Endothelial cell (in vitro differentiated cells): ENCODE measurements around the gene MRPL44. TPM values are rescaled to one million over a fixed set of nuclear protein-coding genes. Genes with fewer than 3 reads are reported as not detected.

Experiments
- DNase-seq: peaks from one replicate; pipeline ENCODE4 v3.0.0; 2021; ENCODE audit warnings: low spot score
- H3K27ac Mint-ChIP-seq: one replicate; pipeline ENCODE4 v1.8.0; 2021; ENCODE audit warnings: mixed read lengths, inconsistent platforms; ENCODE audit not compliant: unreplicated experiment
- H3K27me3 Mint-ChIP-seq: one replicate; pipeline ENCODE4 v1.8.0; 2021; ENCODE audit warnings: mild to moderate bottlenecking, moderate library complexity, mixed read lengths, inconsistent platforms; ENCODE audit not compliant: unreplicated experiment
- H3K36me3 Mint-ChIP-seq: one replicate; pipeline ENCODE4 v1.8.0; 2021; ENCODE audit warnings: mild to moderate bottlenecking, low read depth, mixed read lengths, inconsistent platforms; ENCODE audit not compliant: unreplicated experiment
- H3K4me1 Mint-ChIP-seq: one replicate; pipeline ENCODE4 v1.8.0; 2021; ENCODE audit warnings: mild to moderate bottlenecking, mixed read lengths, inconsistent platforms; ENCODE audit not compliant: unreplicated experiment
- H3K4me3 Mint-ChIP-seq: one replicate; pipeline ENCODE4 v1.8.0; 2021; ENCODE audit warnings: mild to moderate bottlenecking, mixed read lengths, inconsistent platforms; ENCODE audit not compliant: unreplicated experiment
- H3K9me3 Mint-ChIP-seq: one replicate; pipeline ENCODE4 v1.8.0; 2021; ENCODE audit warnings: mixed read lengths, inconsistent platforms; ENCODE audit not compliant: unreplicated experiment
- total RNA-seq: library from RNA; stranded (reverse); fragmentation: NEBNext Ultra II Directional; extraction: Animal tissue kit (Norgen Biotek cat#: 25700); gene quantifications from one replicate; pipeline ENCODE4 v1.2.1, GENCODE V29; 2021; ENCODE audit not compliant: unreplicated experiment
- TF ChIP-seq, protein P1 (sequence below): fragments of 200-600 bp; sonication (generic); IDR thresholded peaks from one replicate; pipeline ENCODE4 v1.5.0; 2021; ENCODE audit warnings: antibody characterized with exemption; ENCODE audit not compliant: unreplicated experiment

MRPL44 gene
- total RNA-seq, 1 donor from 2014 or later: 25.7 TPM

- Mint-ChIP-seq H3K27ac (no peak overlapping the region), H3K4me3 (no peak overlapping the region), H3K27me3 (peaks cover 4% of the 10 kb centered on the region), H3K4me1 (no peaks in the 10 kb centered on the region), H3K36me3 (no peaks in the 10 kb centered on the region), H3K9me3 (no peaks in the 10 kb centered on the region)
- TF ChIP-seq, protein P1, sequence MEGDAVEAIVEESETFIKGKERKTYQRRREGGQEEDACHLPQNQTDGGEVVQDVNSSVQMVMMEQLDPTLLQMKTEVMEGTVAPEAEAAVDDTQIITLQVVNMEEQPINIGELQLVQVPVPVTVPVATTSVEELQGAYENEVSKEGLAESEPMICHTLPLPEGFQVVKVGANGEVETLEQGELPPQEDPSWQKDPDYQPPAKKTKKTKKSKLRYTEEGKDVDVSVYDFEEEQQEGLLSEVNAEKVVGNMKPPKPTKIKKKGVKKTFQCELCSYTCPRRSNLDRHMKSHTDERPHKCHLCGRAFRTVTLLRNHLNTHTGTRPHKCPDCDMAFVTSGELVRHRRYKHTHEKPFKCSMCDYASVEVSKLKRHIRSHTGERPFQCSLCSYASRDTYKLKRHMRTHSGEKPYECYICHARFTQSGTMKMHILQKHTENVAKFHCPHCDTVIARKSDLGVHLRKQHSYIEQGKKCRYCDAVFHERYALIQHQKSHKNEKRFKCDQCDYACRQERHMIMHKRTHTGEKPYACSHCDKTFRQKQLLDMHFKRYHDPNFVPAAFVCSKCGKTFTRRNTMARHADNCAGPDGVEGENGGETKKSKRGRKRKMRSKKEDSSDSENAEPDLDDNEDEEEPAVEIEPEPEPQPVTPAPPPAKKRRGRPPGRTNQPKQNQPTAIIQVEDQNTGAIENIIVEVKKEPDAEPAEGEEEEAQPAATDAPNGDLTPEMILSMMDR: peak; percentile 86
- peak; percentile 66 for DNase-seq
Observed at GRCh38 chr2:223993634-223994232, 36.5 kb downstream of the MRPL44 start.

GRCh38 chr2:223994562-223995162 lies 37.4 kb downstream of the MRPL44 start:
- Mint-ChIP-seq H3K27me3 (peaks cover 4% of the 10 kb centered on the region), H3K4me1 (no peaks in the 10 kb centered on the region), H3K4me3 (no peak overlapping the region), H3K36me3 (peaks cover 2% of the 10 kb centered on the region), H3K27ac (no peak overlapping the region), H3K9me3 (no peaks in the 10 kb centered on the region)
- TF ChIP-seq, protein P1: no peak
- no peak for DNase-seq

DNA sequence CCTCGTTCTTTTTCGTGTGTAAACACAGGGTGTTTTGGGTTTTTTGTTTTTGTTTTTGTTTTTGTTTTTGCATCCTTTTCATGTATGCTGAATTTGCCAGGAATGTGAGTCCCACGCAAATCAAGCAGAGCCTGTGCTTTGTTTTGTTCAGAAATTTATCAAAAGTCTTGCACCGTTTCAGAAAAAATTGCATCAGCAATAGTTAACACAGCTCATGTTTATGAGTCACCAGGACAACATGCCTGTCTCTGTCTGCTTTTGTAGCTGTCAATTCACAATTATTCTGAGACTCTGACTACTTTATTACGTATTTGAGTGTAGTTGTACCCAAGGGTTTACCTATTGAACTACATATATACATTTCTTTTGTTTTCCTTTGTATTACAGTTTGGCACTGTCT lies 38.3 kb downstream of the MRPL44 start:
- H3K36me3 Mint-ChIP-seq: peaks cover 5% of the 10 kb centered on the region

DNA sequence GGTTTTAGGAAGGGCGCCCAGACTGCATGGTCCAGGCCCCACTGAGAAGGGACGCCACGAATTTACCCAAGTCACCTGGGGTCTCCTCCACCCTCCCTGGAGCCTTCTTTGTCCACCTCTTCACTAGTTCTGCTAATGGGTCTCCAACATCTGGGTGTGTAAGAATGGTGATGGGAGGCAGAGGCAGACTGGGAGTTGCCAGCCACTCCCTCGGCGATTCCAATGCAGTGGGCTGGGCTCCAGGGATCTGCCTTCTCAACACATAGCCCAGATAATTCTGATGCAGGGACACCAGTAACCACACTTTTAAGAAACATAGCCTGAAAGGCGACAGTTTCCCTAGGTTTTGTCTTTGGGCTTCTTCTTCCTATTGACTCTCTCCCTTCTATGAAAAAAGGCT lies 39.1 kb downstream of the MRPL44 start:
- no peaks in the 10 kb centered on the region for H3K9me3 Mint-ChIP-seq
- no peak overlapping the region for H3K4me3 Mint-ChIP-seq
- TF ChIP-seq, protein P1: no peak
- no peak for DNase-seq
- no peak overlapping the region for H3K27ac Mint-ChIP-seq
- H3K36me3 Mint-ChIP-seq: peaks cover 5% of the 10 kb centered on the region
- peaks cover 4% of the 10 kb centered on the region for H3K27me3 Mint-ChIP-seq
- no peaks in the 10 kb centered on the region for H3K4me1 Mint-ChIP-seq

More for the DNA sequence above, 38.3 kb downstream of the MRPL44 start:
- no peak for DNase-seq
- H3K4me1 Mint-ChIP-seq: no peaks in the 10 kb centered on the region
- TF ChIP-seq, protein P1: no peak
- H3K9me3 Mint-ChIP-seq: no peaks in the 10 kb centered on the region
- no peak overlapping the region for H3K4me3 Mint-ChIP-seq
- no peak overlapping the region for H3K27ac Mint-ChIP-seq
- peaks cover 4% of the 10 kb centered on the region for H3K27me3 Mint-ChIP-seq

DNA sequence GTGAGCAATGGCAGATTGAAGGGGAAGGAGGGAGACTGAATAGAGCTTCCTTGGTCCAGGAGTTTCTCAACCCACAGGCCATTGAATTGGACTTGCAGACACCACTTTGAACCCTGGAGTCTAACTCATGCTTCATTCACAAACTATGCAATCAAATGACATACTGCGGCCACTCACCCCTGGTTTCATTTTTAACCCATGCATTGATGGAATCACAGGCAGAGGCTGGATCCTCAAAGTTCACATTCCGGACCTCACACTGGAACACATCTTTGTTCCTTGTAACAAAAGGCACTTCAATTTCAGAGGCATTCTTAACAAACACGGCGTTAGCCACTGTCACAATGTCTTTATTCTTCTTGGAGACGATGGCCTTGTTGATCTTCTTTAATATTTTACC lies 40.7 kb downstream of the MRPL44 start:
- H3K4me1 Mint-ChIP-seq: no peaks in the 10 kb centered on the region
- no peak overlapping the region for H3K4me3 Mint-ChIP-seq
- TF ChIP-seq, protein P1: no peak
- no peak for DNase-seq
- no peak overlapping the region for H3K27ac Mint-ChIP-seq
- peaks cover 5% of the 10 kb centered on the region for H3K36me3 Mint-ChIP-seq
- H3K27me3 Mint-ChIP-seq: peaks cover 4% of the 10 kb centered on the region
- H3K9me3 Mint-ChIP-seq: no peaks in the 10 kb centered on the region
